Neuronal stem cell (in vitro differentiated cells): ENCODE results near the gene GTPBP8.

ENCODE experiments used
- DNase-seq: peaks from one replicate; pipeline ENCODE4 v3.0.0-alpha.2; 2013; ENCODE audit warnings: low spot score
- H2AFZ ChIP-seq: one replicate; pipeline ENCODE4 v1.6.1; 2013; ENCODE audit warnings: mild to moderate bottlenecking, low read length, inconsistent platforms
- H2AK5ac ChIP-seq: 2 replicates; pipeline ENCODE4 v1.6.1; 2013; ENCODE audit warnings: low read depth, mild to moderate bottlenecking, inconsistent platforms, low read length, moderate library complexity, mixed read lengths
- H2BK120ac ChIP-seq: 2 replicates; pipeline ENCODE4 v1.6.1; 2013; ENCODE audit warnings: low read depth, mild to moderate bottlenecking, inconsistent platforms, low read length, moderate library complexity, mixed read lengths
- H2BK12ac ChIP-seq: one replicate; pipeline ENCODE4 v1.6.1; 2013; ENCODE audit warnings: low read length, inconsistent platforms
- H2BK15ac ChIP-seq: 2 replicates; pipeline ENCODE4 v1.6.1; 2013; ENCODE audit warnings: mild to moderate bottlenecking, low read length, inconsistent platforms, mixed read lengths
- H2BK5ac ChIP-seq: one replicate; pipeline ENCODE4 v1.6.1; 2013; ENCODE audit warnings: inconsistent platforms, mild to moderate bottlenecking, low read length, moderate library complexity
- H3K14ac ChIP-seq: one replicate; pipeline ENCODE4 v1.6.1; 2013; ENCODE audit warnings: low read length, inconsistent platforms
- H3K18ac ChIP-seq: 2 replicates; pipeline ENCODE4 v1.6.1; 2013; ENCODE audit warnings: low read length, inconsistent platforms
- H3K23ac ChIP-seq: 2 replicates; pipeline ENCODE4 v1.6.1; 2013; ENCODE audit warnings: low read depth, mild to moderate bottlenecking, mixed read lengths, low read length, inconsistent platforms; ENCODE audit not compliant: poor library complexity
- H3K27ac ChIP-seq: replicated peaks from 3 replicates; pipeline ENCODE4 v1.5.1; 2013; ENCODE audit warnings: low read length, inconsistent platforms
- H3K27me3 ChIP-seq, 3 experiments: 2 replicates each; pipeline ENCODE4 v1.6.1; 2013; ENCODE audit warnings: low read length in 3 of 3, mild to moderate bottlenecking in 2 of 3, inconsistent platforms in 1 of 3, low read depth in 1 of 3, mixed read lengths in 1 of 3, moderate library complexity in 1 of 3; ENCODE audit not compliant: control insufficient read depth in 3 of 3, insufficient read depth in 3 of 3
- H3K36me3 ChIP-seq, 2 donors: replicated peaks in 1 of 2; 2 replicates each; pipeline ENCODE4 v1.6.1; 2013; ENCODE audit warnings: low read length in 2 of 2; ENCODE audit not compliant: control insufficient read depth in 2 of 2, insufficient read depth in 2 of 2
- H3K4ac ChIP-seq: 2 replicates; pipeline ENCODE4 v1.6.1; 2013; ENCODE audit warnings: inconsistent platforms, mild to moderate bottlenecking, low read length, moderate library complexity
- H3K4me1 ChIP-seq, 2 donors: 1 replicate in 1 of 2; 2 replicates in 1 of 2; pipeline ENCODE4 v1.6.1; 2013; ENCODE audit warnings: low read length in 2 of 2, low read depth in 1 of 2; ENCODE audit not compliant: control insufficient read depth in 2 of 2, insufficient read depth in 1 of 2
- H3K4me2 ChIP-seq: one replicate; pipeline ENCODE4 v1.6.1; 2013; ENCODE audit warnings: mild to moderate bottlenecking, low read length, inconsistent platforms; ENCODE audit not compliant: insufficient read depth, poor library complexity, severe bottlenecking
- H3K4me3 ChIP-seq, 2 donors: 2 replicates each; pipeline ENCODE4 v1.5.1; 2013; ENCODE audit warnings: low read length in 2 of 2, mild to moderate bottlenecking in 2 of 2, inconsistent platforms in 1 of 2, moderate library complexity in 1 of 2
- H3K79me1 ChIP-seq: one replicate; pipeline ENCODE4 v1.6.1; 2013; ENCODE audit warnings: low read depth, mild to moderate bottlenecking, inconsistent platforms, low read length, moderate library complexity
- H3K9ac ChIP-seq: one replicate; pipeline ENCODE4 v1.6.1; 2013; ENCODE audit warnings: mild to moderate bottlenecking, low read depth, low read length, inconsistent platforms; ENCODE audit not compliant: poor library complexity
- H3K9me3 ChIP-seq, 2 donors: replicated peaks in 1 of 2; 2 replicates each; pipeline versions ENCODE3 to v1.6.1; 2013; ENCODE audit warnings: low read length in 2 of 2, mild to moderate bottlenecking in 2 of 2, inconsistent platforms in 1 of 2, low read depth in 1 of 2, mixed read lengths in 1 of 2, moderate library complexity in 1 of 2; ENCODE audit not compliant: control insufficient read depth in 2 of 2, insufficient read depth in 1 of 2
- H4K8ac ChIP-seq: one replicate; pipeline ENCODE4 v1.6.1; 2013; ENCODE audit warnings: low read depth, mild to moderate bottlenecking, inconsistent platforms, low read length, moderate library complexity
- H4K91ac ChIP-seq: one replicate; pipeline ENCODE4 v1.6.1; 2013; ENCODE audit warnings: low read length, low read depth, mild to moderate bottlenecking, inconsistent platforms; ENCODE audit not compliant: poor library complexity
- WGBS, 2 donors: extraction: QIAGEN DNeasy Blood & Tissue Kit; methylation state at CpG; one replicate each; pipeline ENCODE4 v1.1.7; 2013; ENCODE audit warnings: missing lambda C conversion rate in 2 of 2, mixed read lengths in 1 of 2; ENCODE audit not compliant: insufficient read length in 2 of 2, insufficient replicate concordance in 1 of 2; ENCODE audit errors: extremely low coverage in 2 of 2; 5-methylcytosine and 5-hydroxymethylcytosine counted together

The GTPBP8 gene

DNA sequence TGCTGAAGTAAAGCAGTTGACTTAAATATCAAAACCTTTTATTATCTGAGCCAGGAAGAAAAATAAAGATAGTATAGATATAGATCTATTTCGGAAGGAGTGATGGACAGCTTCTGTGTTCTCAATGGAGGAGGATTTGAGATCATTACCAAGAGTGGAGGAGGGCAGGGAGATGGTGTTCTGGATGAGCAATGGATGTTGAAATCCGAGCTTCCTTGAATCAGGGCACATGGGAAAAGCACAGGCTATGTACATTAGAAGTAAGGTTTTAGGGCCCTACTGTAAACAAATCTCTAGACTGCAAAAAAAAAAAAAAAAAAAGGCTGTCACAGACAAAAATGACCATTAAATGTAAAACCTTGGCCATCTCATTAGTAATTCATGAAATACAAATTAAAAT lies 43.2 kb downstream of the GTPBP8 start:
- H3K79me1 ChIP-seq, result no peaks in the 10 kb centered on the region
- H2AK5ac ChIP-seq, result no peak overlapping the region
- no peak overlapping the region for H4K8ac ChIP-seq
- H3K4me1 ChIP-seq, result no peaks in the 10 kb centered on the region
- H3K4me2 ChIP-seq, result no peak overlapping the region
- H3K14ac ChIP-seq, result no peak overlapping the region
- H2AFZ ChIP-seq, result no peak overlapping the region
- no peak overlapping the region for H2BK120ac ChIP-seq
- no peak overlapping the region for H2BK15ac ChIP-seq
- H3K4ac ChIP-seq, result no peak overlapping the region
- H3K4me3 ChIP-seq, result no peak overlapping the region
- WGBS, 2 donors, result no CpG with 5 or more reads among the region's 2 CpGs
- no peak overlapping the region for H3K18ac ChIP-seq
- no peak overlapping the region for H3K27ac ChIP-seq
- H3K23ac ChIP-seq, result no peak overlapping the region
- no peak overlapping the region for H3K9ac ChIP-seq
- no peaks in the 10 kb centered on the region for H3K36me3 ChIP-seq
- H4K91ac ChIP-seq, result no peak overlapping the region
- no peak overlapping the region for H2BK12ac ChIP-seq
- H3K27me3 ChIP-seq, result no peaks in the 10 kb centered on the region
- no peak for DNase-seq
- no peaks in the 10 kb centered on the region for H3K9me3 ChIP-seq
- H2BK5ac ChIP-seq, result no peak overlapping the region

DNA sequence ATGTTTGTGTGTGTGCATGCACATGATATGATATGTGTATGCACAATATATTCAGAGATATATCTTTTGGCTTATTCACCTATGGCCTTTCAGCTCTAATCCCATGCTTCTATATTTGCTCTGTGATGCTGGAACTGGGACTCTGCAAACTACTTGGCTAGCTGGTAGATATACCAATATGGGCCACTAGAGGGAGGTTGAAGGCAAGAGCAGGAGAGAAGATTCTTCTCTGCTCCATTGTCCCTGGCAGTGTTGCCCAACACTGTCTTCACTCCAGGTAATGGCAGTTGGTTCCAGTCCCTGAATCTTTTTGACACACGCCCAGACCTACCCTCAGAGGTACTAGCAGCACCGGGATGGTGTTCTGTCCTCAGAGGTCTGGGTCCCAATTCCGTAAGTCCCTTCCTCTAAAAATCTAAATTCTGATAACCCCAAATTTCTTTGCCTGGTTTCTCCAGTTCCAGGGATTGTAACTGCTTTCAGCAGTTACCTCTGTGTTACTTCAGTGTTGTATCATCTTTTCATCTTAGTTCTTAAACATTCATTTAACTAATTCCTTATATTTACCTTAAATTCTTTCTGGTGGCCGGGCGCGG lies 44.7 kb downstream of the GTPBP8 start:
- WGBS, 2 donors, result no CpG with 5 or more reads among the region's 6 CpGs
- no peak overlapping the region for H3K18ac ChIP-seq
- no peak overlapping the region for H3K4me2 ChIP-seq
- no peak overlapping the region for H3K23ac ChIP-seq
- peak; percentile 54 for DNase-seq
- no peak overlapping the region for H3K14ac ChIP-seq
- no peak overlapping the region for H2BK12ac ChIP-seq
- no peaks in the 10 kb centered on the region for H3K36me3 ChIP-seq
- H3K4ac ChIP-seq, result no peak overlapping the region
- no peak overlapping the region for H3K4me3 ChIP-seq
- H2BK15ac ChIP-seq, result no peak overlapping the region
- H3K27me3 ChIP-seq, result no peaks in the 10 kb centered on the region
- no peaks in the 10 kb centered on the region for H3K4me1 ChIP-seq
- H3K9ac ChIP-seq, result no peak overlapping the region
- no peak overlapping the region for H4K8ac ChIP-seq
- no peak overlapping the region for H4K91ac ChIP-seq
- no peak overlapping the region for H3K27ac ChIP-seq
- H2AFZ ChIP-seq, result peak overlapping the region; percentile 46
- H3K79me1 ChIP-seq, result no peaks in the 10 kb centered on the region
- no peak overlapping the region for H2BK5ac ChIP-seq
- H2BK120ac ChIP-seq, result no peak overlapping the region
- H3K9me3 ChIP-seq, result no peaks in the 10 kb centered on the region
- H2AK5ac ChIP-seq, result no peak overlapping the region

DNA sequence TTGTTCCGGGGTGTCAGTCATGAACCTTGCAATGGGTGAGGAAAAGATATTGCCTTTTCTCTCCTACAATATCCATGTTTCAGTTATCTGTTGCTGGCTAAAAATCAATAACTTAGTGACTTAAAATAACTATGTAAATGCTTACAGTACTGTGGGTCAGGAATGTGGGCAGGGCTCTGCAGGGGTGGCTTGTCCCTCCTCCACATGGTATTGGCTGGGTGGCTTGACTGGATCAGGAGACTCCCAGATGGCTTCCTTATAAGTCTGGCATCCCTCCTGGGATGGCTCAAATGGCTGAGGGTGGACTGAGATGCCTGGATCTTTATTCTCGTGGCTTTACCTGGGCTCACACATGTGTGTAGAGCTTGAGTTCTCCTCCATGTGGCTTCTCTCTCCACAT lies 47.5 kb downstream of the GTPBP8 start:
- no peak for DNase-seq
- no peak overlapping the region for H3K4me2 ChIP-seq
- no peak overlapping the region for H3K4me3 ChIP-seq
- H3K23ac ChIP-seq, result no peak overlapping the region
- H2BK5ac ChIP-seq, result no peak overlapping the region
- WGBS, 2 donors, result no CpG with 5 or more reads among the region's 2 CpGs
- H2AK5ac ChIP-seq, result no peak overlapping the region
- no peak overlapping the region for H2BK12ac ChIP-seq
- no peak overlapping the region for H3K14ac ChIP-seq
- H2BK120ac ChIP-seq, result no peak overlapping the region
- H3K18ac ChIP-seq, result no peak overlapping the region
- H3K36me3 ChIP-seq, result no peaks in the 10 kb centered on the region
- no peaks in the 10 kb centered on the region for H3K4me1 ChIP-seq
- H3K27ac ChIP-seq, result no peak overlapping the region
- H4K8ac ChIP-seq, result no peak overlapping the region
- H2BK15ac ChIP-seq, result no peak overlapping the region
- H3K27me3 ChIP-seq, result no peaks in the 10 kb centered on the region
- H3K9me3 ChIP-seq, result no peaks in the 10 kb centered on the region
- H2AFZ ChIP-seq, result no peak overlapping the region
- H3K4ac ChIP-seq, result no peak overlapping the region
- H3K9ac ChIP-seq, result no peak overlapping the region
- no peaks in the 10 kb centered on the region for H3K79me1 ChIP-seq
- H4K91ac ChIP-seq, result no peak overlapping the region

DNA sequence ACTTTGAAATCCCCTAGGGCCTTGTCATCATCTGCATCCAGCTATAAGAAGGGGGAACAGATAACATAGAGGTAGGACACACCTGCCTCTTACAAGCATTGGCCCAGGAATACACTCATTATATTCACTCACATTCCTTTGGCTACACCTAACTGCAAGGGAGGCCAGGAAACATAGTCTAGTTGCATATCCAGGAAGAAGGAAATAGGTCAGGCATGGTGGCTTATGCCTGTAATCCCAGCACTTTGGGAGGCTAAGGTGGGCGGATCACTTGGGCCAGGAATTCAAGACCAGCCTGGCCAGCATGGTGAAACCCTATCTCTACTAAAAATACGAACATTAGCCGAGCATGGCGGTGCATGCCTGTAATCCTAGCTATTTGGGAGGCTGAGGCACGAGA lies 48.8 kb downstream of the GTPBP8 start:
- H4K91ac ChIP-seq, result no peak overlapping the region
- no peak overlapping the region for H3K4ac ChIP-seq
- no peaks in the 10 kb centered on the region for H3K9me3 ChIP-seq
- no peak overlapping the region for H2AK5ac ChIP-seq
- no peak overlapping the region for H3K14ac ChIP-seq
- H3K27me3 ChIP-seq, result no peaks in the 10 kb centered on the region
- DNase-seq, result no peak
- H3K23ac ChIP-seq, result no peak overlapping the region
- H2BK12ac ChIP-seq, result no peak overlapping the region
- no peak overlapping the region for H4K8ac ChIP-seq
- H3K4me2 ChIP-seq, result no peak overlapping the region
- H2AFZ ChIP-seq, result no peak overlapping the region
- H3K9ac ChIP-seq, result no peak overlapping the region
- no peak overlapping the region for H2BK120ac ChIP-seq
- H2BK5ac ChIP-seq, result no peak overlapping the region
- H3K4me1 ChIP-seq, result no peaks in the 10 kb centered on the region
- WGBS, 2 donors, result no CpG with 5 or more reads among the region's 5 CpGs
- H3K79me1 ChIP-seq, result no peaks in the 10 kb centered on the region
- no peak overlapping the region for H3K4me3 ChIP-seq
- H3K18ac ChIP-seq, result no peak overlapping the region
- no peak overlapping the region for H3K27ac ChIP-seq
- H2BK15ac ChIP-seq, result no peak overlapping the region
- no peaks in the 10 kb centered on the region for H3K36me3 ChIP-seq
